PFSK-1 (cell line): ENCODE data around the gene TULP3.

Source experiments
- FOXP2 ChIP-seq: optimal IDR thresholded peaks from 2 replicates; pipeline ENCODE3; 2011; ENCODE audit warnings: borderline replicate concordance, control low read depth, inconsistent platforms; ENCODE audit not compliant: insufficient read depth; ENCODE audit errors: extremely low read length, extremely low read depth
- POLR2AphosphoS5 ChIP-seq: IDR thresholded peaks from 2 replicates; pipeline ENCODE4 v1.6.1; 2012; ENCODE audit warnings: low read depth, mild to moderate bottlenecking, control low read depth, low read length, moderate library complexity
- REST ChIP-seq, 2 experiments: IDR thresholded peaks; 2 replicates each; pipeline versions ENCODE4 v1.6.1 to v1.8.0; 2011 to 2012; ENCODE audit warnings: low read depth in 2 of 2, low read length in 2 of 2, control low read depth in 1 of 2, inconsistent platforms in 1 of 2, mild to moderate bottlenecking in 1 of 2, moderate library complexity in 1 of 2; ENCODE audit not compliant: insufficient read depth in 1 of 2
- SIN3A ChIP-seq: IDR thresholded peaks from 2 replicates; pipeline ENCODE4 v1.6.1; 2012; ENCODE audit warnings: mild to moderate bottlenecking, low read length, moderate library complexity, borderline replicate concordance; ENCODE audit not compliant: insufficient read depth
- TAF1 ChIP-seq: IDR thresholded peaks from 2 replicates; pipeline ENCODE4 v1.6.1; 2012; ENCODE audit warnings: low read length, control low read depth, borderline replicate concordance; ENCODE audit not compliant: insufficient read depth

TULP3 gene

DNA sequence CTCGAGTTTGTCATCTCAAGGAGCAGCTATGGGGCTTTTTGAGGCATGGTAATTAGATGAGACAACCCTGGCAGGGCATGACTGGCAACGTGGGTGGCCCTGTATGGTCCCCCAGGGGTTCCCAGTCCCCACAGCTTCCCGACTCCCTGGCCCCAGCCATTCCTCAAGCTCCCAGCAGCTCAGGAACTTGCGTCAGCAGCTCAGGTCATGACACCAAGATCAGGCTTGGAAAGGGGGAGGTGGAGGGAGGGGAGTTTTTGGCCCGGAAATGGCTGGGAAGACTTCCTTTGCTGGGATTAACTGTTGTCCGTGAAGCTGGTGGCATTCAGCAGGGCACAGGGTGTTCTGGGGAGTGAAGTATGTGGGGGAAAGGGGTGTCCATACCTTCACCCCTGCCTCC is 45.4 kb upstream of the TULP3 start:
- TF ChIP-seq TAF1 (no peak), REST (IDR thresholded peaks at IDR 0.05; ENCODE audit: insufficient read depth in 1 of 2, low read depth in 2 of 2, low read length in 2 of 2) (no peak), SIN3A (no peak), FOXP2 (peak; percentile 30), POLR2AphosphoS5 (no peak)

DNA sequence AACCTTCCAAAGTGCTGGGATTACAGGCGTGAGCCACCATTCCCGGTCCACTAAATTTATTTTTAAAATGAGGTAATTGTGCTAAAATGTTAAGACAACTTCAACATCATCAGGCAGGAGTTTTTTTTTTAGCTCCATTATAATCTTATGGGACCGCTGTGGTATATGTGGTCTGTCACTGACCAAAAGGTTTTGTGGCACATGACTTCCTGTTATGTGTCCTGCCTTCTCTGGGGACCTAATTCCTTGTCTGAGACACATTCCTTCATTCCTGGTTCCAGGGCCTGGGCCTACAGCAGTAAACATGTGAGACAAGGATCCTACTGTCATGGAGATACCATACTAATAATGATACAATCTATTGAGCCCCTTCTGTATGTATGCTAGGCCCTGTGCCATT is 38.8 kb upstream of the TULP3 start:
- no peak for TF ChIP-seq FOXP2
- TF ChIP-seq POLR2AphosphoS5: no peak
- TF ChIP-seq TAF1: no peak
- no peak for TF ChIP-seq SIN3A
- no peak for TF ChIP-seq REST (IDR thresholded peaks at IDR 0.05; ENCODE audit: insufficient read depth in 1 of 2, low read depth in 2 of 2, low read length in 2 of 2)

- no peak for TF ChIP-seq POLR2AphosphoS5
- no peak for TF ChIP-seq REST (IDR thresholded peaks at IDR 0.05; ENCODE audit: insufficient read depth in 1 of 2, low read depth in 2 of 2, low read length in 2 of 2)
- no peak for TF ChIP-seq TAF1
- TF ChIP-seq FOXP2: no peak
- TF ChIP-seq SIN3A: no peak
Measured at GRCh38 chr12:2853626-2854025, 37.1 kb upstream of the TULP3 start.

DNA sequence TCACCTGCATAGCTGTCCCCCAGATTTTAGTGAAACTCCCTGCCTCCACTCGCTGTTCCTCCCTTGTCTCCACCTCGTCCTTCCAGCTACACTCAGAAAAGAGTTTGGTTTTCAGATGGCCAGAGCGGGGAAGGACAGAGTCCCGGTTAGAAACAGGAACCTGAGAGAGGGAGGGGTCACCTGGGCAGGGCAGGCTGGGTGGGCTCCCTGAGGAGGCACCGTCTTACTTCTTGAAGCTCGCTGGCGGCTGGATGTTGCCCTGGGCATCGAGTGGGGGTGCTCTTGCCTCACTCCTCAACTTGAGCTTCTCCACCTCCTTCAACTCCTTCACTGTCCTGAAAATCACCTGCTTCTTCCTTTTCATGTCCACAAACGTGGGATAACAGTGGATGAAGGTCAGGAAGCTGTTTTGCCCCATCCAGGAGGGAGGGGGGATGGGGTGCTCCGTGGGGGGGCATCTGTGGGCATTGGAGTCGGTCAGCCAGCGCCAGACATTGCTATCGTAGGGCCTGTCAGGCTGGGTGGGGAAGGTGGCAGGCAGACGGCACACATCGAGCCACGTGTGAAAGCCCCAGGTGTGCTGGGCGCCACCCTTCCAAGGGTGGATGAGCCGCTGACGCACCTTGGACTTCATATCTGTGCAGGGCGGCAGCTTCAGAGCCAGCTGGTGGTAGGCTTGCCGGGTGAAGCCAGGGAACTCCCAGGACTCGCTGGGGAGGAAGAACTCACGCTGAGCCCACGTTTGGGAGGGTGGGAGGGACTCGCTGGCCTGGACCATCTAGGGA is 35.8 kb upstream of the TULP3 start:
- TF ChIP-seq REST (IDR thresholded peaks at IDR 0.05; ENCODE audit: insufficient read depth in 1 of 2, low read depth in 2 of 2, low read length in 2 of 2): no peak
- TF ChIP-seq TAF1: no peak
- no peak for TF ChIP-seq FOXP2
- TF ChIP-seq POLR2AphosphoS5: no peak
- TF ChIP-seq SIN3A: no peak

GRCh38 chr12:2855546-2855945 is 35.1 kb upstream of the TULP3 start:
- TF ChIP-seq FOXP2: no peak
- no peak for TF ChIP-seq REST (IDR thresholded peaks at IDR 0.05; ENCODE audit: insufficient read depth in 1 of 2, low read depth in 2 of 2, low read length in 2 of 2)
- TF ChIP-seq TAF1: no peak
- TF ChIP-seq SIN3A: no peak
- no peak for TF ChIP-seq POLR2AphosphoS5
